ENCODE data around the gene DCHS1.

DCHS1 gene

GRCh38 chr11:6667733-6668374 is 12.2 kb upstream of the DCHS1 start:
- no peak overlapping the region for H3K9ac ChIP-seq (ENCODE audit: low read length)
- peak; percentile 65 for DNase-seq (ENCODE audit: low read depth)
- no peaks in the 10 kb centered on the region for H3K9me3 ChIP-seq (ENCODE audit: control insufficient read depth, low read length)
- H3K36me3 ChIP-seq (ENCODE audit: control insufficient read depth, insufficient read depth, low read length, severe bottlenecking), result no peaks in the 10 kb centered on the region
- H3K4me1 ChIP-seq (ENCODE audit: control insufficient read depth, insufficient read depth, low read length), result no peaks in the 10 kb centered on the region
- H3K4me3 ChIP-seq (ENCODE audit: low read length), result no peak overlapping the region
- H3K27me3 ChIP-seq (replicated peaks; ENCODE audit: control insufficient read depth, insufficient read depth, low read length), result no peaks in the 10 kb centered on the region

GRCh38 chr11:6666302-6667183 is 10.9 kb upstream of the DCHS1 start:
- DNase-seq (ENCODE audit: low read depth), result no peak
- H3K9me3 ChIP-seq (ENCODE audit: control insufficient read depth, low read length), result no peaks in the 10 kb centered on the region
- H3K4me3 ChIP-seq (ENCODE audit: low read length), result no peak overlapping the region
- H3K9ac ChIP-seq (ENCODE audit: low read length), result no peak overlapping the region
- H3K27me3 ChIP-seq (replicated peaks; ENCODE audit: control insufficient read depth, insufficient read depth, low read length), result no peaks in the 10 kb centered on the region
- no peaks in the 10 kb centered on the region for H3K36me3 ChIP-seq (ENCODE audit: control insufficient read depth, insufficient read depth, low read length, severe bottlenecking)
- H3K4me1 ChIP-seq (ENCODE audit: control insufficient read depth, insufficient read depth, low read length), result no peaks in the 10 kb centered on the region

- Histone ChIP-seq H3K27me3 (replicated peaks; ENCODE audit: control insufficient read depth, insufficient read depth, low read length) (no peaks in the 10 kb centered on the region), H3K4me1 (ENCODE audit: control insufficient read depth, insufficient read depth, low read length) (no peaks in the 10 kb centered on the region), H3K9ac (ENCODE audit: low read length) (no peak overlapping the region), H3K4me3 (ENCODE audit: low read length) (no peak overlapping the region), H3K36me3 (ENCODE audit: control insufficient read depth, insufficient read depth, low read length, severe bottlenecking) (no peaks in the 10 kb centered on the region), H3K9me3 (ENCODE audit: control insufficient read depth, low read length) (no peaks in the 10 kb centered on the region)
- DNase-seq (ENCODE audit: low read depth), result peak; percentile 23
These were observed 8.9 kb upstream of the DCHS1 start for GRCh38 chr11:6664551-6664950.

GRCh38 chr11:6663794-6664469 is 8.3 kb upstream of the DCHS1 start:
- Histone ChIP-seq H3K36me3 (ENCODE audit: control insufficient read depth, insufficient read depth, low read length, severe bottlenecking) (no peaks in the 10 kb centered on the region), H3K9me3 (ENCODE audit: control insufficient read depth, low read length) (no peaks in the 10 kb centered on the region), H3K27me3 (replicated peaks; ENCODE audit: control insufficient read depth, insufficient read depth, low read length) (no peaks in the 10 kb centered on the region), H3K4me3 (ENCODE audit: low read length) (no peak overlapping the region), H3K4me1 (ENCODE audit: control insufficient read depth, insufficient read depth, low read length) (no peaks in the 10 kb centered on the region), H3K9ac (ENCODE audit: low read length) (no peak overlapping the region)
- DNase-seq (ENCODE audit: low read depth), result no peak

GRCh38 chr11:6660712-6661111 is 5.1 kb upstream of the DCHS1 start:
- no peaks in the 10 kb centered on the region for H3K4me1 ChIP-seq (ENCODE audit: control insufficient read depth, insufficient read depth, low read length)
- no peak overlapping the region for H3K9ac ChIP-seq (ENCODE audit: low read length)
- H3K4me3 ChIP-seq (ENCODE audit: low read length), result no peak overlapping the region
- H3K36me3 ChIP-seq (ENCODE audit: control insufficient read depth, insufficient read depth, low read length, severe bottlenecking), result no peaks in the 10 kb centered on the region
- no peaks in the 10 kb centered on the region for H3K9me3 ChIP-seq (ENCODE audit: control insufficient read depth, low read length)
- DNase-seq (ENCODE audit: low read depth), result no peak
- H3K27me3 ChIP-seq (replicated peaks; ENCODE audit: control insufficient read depth, insufficient read depth, low read length), result no peaks in the 10 kb centered on the region

GRCh38 chr11:6658647-6659046 is 3.0 kb upstream of the DCHS1 start:
- H3K9ac ChIP-seq (ENCODE audit: low read length), result no peak overlapping the region

GRCh38 chr11:6657346-6657745 is 1.7 kb upstream of the DCHS1 start:
- no peak overlapping the region for H3K4me3 ChIP-seq (ENCODE audit: low read length)
- no peak overlapping the region for H3K9ac ChIP-seq (ENCODE audit: low read length)
- no peaks in the 10 kb centered on the region for H3K4me1 ChIP-seq (ENCODE audit: control insufficient read depth, insufficient read depth, low read length)
- H3K36me3 ChIP-seq (ENCODE audit: control insufficient read depth, insufficient read depth, low read length, severe bottlenecking), result no peaks in the 10 kb centered on the region
- DNase-seq (ENCODE audit: low read depth), result peak; percentile 38
- peaks cover 17% of the 10 kb centered on the region for H3K27me3 ChIP-seq (replicated peaks; ENCODE audit: control insufficient read depth, insufficient read depth, low read length)
- H3K9me3 ChIP-seq (ENCODE audit: control insufficient read depth, low read length), result no peaks in the 10 kb centered on the region

More at GRCh38 chr11:6658647-6659046, 3.0 kb upstream of the DCHS1 start:
- Histone ChIP-seq H3K27me3 (replicated peaks; ENCODE audit: control insufficient read depth, insufficient read depth, low read length) (peaks cover 15% of the 10 kb centered on the region), H3K36me3 (ENCODE audit: control insufficient read depth, insufficient read depth, low read length, severe bottlenecking) (no peaks in the 10 kb centered on the region), H3K9me3 (ENCODE audit: control insufficient read depth, low read length) (no peaks in the 10 kb centered on the region), H3K4me1 (ENCODE audit: control insufficient read depth, insufficient read depth, low read length) (no peaks in the 10 kb centered on the region), H3K4me3 (ENCODE audit: low read length) (no peak overlapping the region)
- DNase-seq (ENCODE audit: low read depth), result no peak

GRCh38 chr11:6656936-6657335 is 1.3 kb upstream of the DCHS1 start:
- Histone ChIP-seq H3K4me3 (ENCODE audit: low read length) (no peak overlapping the region), H3K9me3 (ENCODE audit: control insufficient read depth, low read length) (no peaks in the 10 kb centered on the region), H3K27me3 (replicated peaks; ENCODE audit: control insufficient read depth, insufficient read depth, low read length) (peaks cover 21% of the 10 kb centered on the region), H3K36me3 (ENCODE audit: control insufficient read depth, insufficient read depth, low read length, severe bottlenecking) (no peaks in the 10 kb centered on the region), H3K4me1 (ENCODE audit: control insufficient read depth, insufficient read depth, low read length) (no peaks in the 10 kb centered on the region), H3K9ac (ENCODE audit: low read length) (no peak overlapping the region)
- peak; percentile 32 for DNase-seq (ENCODE audit: low read depth)

- Histone ChIP-seq H3K27me3 (replicated peaks; ENCODE audit: control insufficient read depth, insufficient read depth, low read length) (peaks cover 25% of the 10 kb centered on the region), H3K9ac (ENCODE audit: low read length) (no peak overlapping the region), H3K4me3 (ENCODE audit: low read length) (no peak overlapping the region), H3K36me3 (ENCODE audit: control insufficient read depth, insufficient read depth, low read length, severe bottlenecking) (no peaks in the 10 kb centered on the region), H3K4me1 (ENCODE audit: control insufficient read depth, insufficient read depth, low read length) (no peaks in the 10 kb centered on the region), H3K9me3 (ENCODE audit: control insufficient read depth, low read length) (no peaks in the 10 kb centered on the region)
- DNase-seq (ENCODE audit: low read depth), result no peak
These were observed 941 bp upstream of the DCHS1 start for GRCh38 chr11:6656584-6656915.

GRCh38 chr11:6655020-6655789 is 404 bp downstream of the DCHS1 start:
- Histone ChIP-seq H3K4me1 (ENCODE audit: control insufficient read depth, insufficient read depth, low read length) (no peaks in the 10 kb centered on the region), H3K9ac (ENCODE audit: low read length) (no peak overlapping the region), H3K36me3 (ENCODE audit: control insufficient read depth, insufficient read depth, low read length, severe bottlenecking) (no peaks in the 10 kb centered on the region), H3K9me3 (ENCODE audit: control insufficient read depth, low read length) (no peaks in the 10 kb centered on the region), H3K4me3 (ENCODE audit: low read length) (no peak overlapping the region), H3K27me3 (replicated peaks; ENCODE audit: control insufficient read depth, insufficient read depth, low read length) (peaks cover 32% of the 10 kb centered on the region)
- DNase-seq (ENCODE audit: low read depth), result peak; percentile 64
